Kidney capillary endothelial cell (primary cell): Measurements from ENCODE around the gene CRADD.
"Not testable (repeated sequence)": the region's sequence is repeated elsewhere in the genome, so short reads cannot be mapped to it uniquely, and the experiment has no call there.

ENCODE experiments used
- DNase-seq: peaks from one replicate; pipeline ENCODE4 v3.0.0-alpha.2; 2018; ENCODE audit warnings: low spot score

CRADD gene

GRCh38 chr12:93902192-93902591 lies 225.0 kb downstream of the CRADD start:
- no peak for DNase-seq

DNA sequence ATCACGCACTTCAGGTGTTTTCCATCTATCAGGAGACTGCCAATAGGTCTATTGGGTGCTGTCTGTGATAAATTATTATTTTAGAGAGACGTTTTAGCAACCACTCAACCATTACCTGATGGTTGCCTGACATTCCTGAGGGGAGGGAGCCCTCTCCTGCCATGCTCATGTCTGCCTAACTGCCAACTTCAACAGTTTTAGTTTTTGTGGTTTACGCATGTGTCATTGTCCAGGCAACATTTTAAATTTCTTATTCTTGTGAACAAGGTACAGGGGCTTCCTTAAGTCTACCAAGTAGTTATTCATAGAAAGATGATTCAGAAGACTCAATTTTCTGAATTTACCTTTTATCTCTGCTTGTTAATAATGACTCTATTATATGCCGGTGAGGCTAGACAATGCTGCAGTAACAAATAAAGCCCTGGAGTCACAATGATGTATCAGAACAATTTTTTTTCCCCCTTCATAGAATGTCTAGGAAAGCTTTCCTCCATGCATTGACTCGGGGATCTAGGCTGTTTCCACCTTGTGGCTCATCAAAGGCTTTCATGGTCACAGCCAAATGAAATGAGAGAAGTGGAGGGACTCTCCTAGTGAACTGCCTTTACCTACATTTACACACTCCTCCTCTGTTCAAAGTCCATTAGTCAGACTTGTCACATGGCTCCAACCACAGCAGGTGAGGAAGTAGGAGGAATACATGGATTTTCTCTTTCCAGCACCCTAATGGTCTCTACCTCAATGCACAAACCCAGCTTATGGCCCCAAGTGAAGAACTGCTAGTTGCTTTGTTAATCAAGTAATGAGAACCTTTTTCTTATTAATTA lies 225.8 kb downstream of the CRADD start:
- no peak for DNase-seq

DNA sequence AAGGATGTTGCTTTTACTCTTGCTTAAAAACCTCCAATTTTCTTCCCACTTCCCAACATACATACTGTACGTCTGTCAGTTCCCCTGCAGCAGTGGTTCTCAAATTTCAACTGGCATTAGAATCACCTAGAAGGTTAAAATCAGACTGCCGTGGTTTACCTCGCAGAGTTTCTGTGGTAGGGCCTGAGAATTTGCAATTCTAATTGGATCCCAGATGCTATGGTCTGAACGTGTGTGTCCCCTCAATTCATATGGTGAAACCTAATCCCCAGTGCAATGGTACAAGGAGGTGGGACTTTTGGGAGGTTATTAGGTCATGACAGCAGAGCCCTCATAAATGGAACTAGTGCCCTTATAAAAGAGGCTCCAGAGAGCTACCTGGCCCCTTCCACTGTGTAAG lies 226.9 kb downstream of the CRADD start:
- no peak for DNase-seq

DNA sequence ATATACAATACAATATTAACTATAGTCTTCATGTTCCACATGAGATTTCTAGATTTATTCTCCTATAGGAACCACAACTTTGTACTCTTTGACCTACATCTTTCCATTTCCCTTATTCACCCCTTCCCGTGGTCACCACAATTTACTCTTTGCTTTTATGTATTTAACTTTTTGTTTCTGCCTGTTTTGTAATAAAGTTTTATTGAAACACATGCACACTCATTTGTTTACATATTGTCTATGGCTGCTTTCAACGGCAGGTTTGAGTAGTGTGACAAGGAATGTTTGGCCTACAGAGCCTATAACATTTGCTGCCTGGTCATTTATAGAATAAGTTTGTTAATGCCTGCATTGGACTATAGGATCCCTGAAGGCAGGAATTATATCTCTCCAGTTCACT lies 231.1 kb downstream of the CRADD start:
- DNase-seq: no peak

- DNase-seq: no peak
Measured at GRCh38 chr12:93908846-93909567, 231.8 kb downstream of the CRADD start.

- no peak for DNase-seq
Measured at GRCh38 chr12:93911396-93911795, 234.2 kb downstream of the CRADD start.

- DNase-seq: no peak
Measured at GRCh38 chr12:93912086-93912733, 235.0 kb downstream of the CRADD start.

- DNase-seq: peak; percentile 27
Measured at GRCh38 chr12:93913845-93914244, 236.7 kb downstream of the CRADD start.

GRCh38 chr12:93914281-93914680 lies 237.1 kb downstream of the CRADD start:
- DNase-seq: no peak

DNA sequence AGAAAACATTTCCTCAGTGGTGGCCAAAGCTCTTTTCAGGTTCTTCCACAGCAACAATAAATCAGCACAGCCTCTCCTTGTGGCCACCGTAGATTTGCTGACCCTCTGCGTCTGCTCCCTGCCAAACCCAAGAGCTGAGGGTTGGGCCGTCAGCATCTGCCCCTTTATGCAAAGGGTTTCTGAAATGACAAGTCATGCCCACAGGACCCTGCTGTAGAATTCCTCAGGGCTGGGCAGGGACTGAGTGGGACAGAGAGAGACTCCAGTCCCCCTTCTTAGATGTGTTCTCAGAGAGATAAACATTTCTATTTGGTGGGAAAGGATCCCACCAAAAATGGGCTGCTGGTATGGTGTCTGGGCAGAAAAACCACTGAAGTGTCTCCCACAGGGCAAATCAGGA lies 238.2 kb downstream of the CRADD start:
- DNase-seq: no peak

DNA sequence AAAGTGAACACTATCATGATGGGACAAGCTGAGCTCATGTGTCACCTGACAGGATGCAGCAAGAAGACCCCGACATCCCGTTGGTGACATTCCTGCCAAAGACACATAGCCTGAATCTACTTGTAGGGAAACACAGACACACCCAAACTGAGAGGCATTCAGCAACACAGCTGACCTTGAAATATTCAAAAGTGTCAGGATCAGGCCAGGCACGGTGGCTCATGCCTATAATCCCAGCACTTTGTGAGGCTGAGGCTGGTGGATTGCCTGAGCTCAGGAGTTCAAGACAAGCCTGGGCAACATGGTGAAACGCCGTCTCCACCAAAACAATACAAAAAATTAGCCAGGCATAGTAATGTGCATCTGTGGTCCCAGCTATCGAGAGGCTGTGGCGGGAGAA lies 239.2 kb downstream of the CRADD start:
- peak; percentile 10 for DNase-seq

DNA sequence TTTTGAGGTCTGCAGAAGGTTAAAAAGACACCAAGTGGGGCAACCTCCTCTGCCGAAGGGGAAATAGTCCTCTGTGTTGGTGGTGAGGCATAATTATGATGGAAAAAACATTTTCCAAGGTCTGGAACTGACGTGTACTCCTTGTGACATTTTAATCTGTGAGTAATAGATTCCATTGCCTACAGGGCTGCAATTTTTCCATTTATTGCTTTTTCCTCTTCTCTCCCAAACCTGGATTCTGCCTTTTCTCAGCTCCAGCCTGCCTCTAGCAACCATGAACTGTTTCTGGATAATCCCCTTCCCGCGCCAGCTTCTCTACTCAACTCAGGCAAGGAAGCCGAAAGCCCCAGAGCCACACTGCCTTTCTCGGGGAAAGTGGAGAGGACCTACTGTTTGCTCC lies 241.1 kb downstream of the CRADD start:
- no peak for DNase-seq

DNA sequence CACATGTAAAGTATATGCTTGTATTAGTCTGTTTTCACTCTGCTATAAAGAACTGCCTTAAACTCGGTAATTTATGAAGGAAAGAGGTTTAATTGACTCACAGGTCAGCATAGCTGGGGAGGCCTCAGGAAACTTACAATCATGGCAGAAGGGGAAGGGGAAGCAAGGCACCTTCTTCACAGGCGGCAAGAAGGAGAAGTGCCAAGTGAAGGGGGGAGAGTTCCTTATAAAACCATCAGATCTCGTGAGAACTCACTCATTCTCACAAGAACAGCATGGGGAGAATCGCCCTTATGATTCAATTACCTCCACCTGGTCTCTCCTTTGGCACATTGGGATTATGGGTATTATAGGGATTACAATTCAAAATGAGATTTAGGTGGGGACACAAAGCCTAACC lies 241.7 kb downstream of the CRADD start:
- no peak for DNase-seq

DNA sequence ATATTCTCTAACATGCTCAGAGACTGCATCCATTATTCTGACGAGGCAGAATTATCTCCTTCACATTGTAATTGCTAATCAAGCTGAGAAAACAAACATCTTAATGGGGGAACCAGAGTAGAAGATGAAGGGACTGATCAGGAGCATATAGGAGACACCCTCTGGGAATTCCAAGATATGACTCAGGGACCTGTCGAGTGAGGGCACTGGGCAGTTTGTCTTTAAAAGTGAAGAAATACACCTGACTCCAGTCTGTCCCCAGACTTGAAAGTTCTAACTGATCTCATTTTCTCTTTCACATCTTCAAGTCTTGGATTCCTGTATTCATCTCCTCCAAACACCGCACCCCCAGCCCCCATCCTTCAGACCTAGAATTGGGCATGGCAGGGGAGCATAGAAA lies 244.3 kb downstream of the CRADD start:
- DNase-seq: no peak

DNA sequence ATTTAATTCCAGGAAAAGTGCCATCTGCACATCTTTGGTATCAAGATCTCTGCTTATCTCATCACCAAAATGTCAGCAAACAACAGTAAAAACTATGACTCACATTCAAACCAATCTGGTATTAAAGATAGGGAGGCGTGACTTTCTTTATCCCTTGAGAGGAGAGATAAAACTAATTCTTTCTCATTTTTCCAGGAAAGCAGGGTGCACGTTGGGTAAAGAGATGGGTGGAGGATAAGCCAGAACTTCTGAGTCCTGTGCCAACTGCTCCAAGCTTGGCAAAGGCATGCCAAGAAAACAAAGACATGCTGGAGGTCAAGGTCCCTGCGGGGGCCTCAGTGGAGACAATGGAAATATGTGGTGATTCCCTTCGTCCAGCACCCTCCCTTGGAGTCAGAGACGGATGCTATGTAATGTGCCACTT lies 245.4 kb downstream of the CRADD start:
- DNase-seq: no peak

GRCh38 chr12:93924367-93924766 lies 247.2 kb downstream of the CRADD start:
- DNase-seq: no peak

DNA sequence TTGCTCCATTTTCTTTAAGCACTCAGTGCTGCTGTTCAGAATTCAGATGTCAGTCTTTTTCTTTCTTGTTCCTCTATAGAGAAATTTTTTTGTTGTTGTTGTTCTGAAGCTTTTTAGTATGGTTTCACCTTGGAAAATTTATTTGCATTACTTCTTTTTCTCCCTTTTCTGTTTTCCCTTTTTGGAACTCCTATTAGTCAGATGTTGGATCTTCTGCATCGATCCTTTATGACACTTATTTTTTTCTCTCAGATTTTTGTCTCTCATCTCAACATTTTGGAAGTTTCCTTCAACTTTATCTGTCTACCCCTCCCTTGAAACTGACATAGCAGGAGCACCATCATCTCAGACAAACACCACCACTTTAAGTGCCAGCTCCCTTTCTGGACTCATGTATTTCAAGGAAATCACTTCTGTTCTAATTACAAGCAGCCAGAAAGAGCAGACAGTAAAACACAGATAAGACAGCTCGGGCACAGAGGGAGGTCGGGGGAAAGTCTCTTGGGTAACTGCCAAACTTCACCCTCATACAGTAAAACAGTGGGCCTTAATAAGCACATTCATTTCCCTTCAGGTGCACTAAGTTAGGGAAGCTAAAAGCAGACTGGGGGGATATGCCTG lies 248.5 kb downstream of the CRADD start:
- no peak for DNase-seq

DNA sequence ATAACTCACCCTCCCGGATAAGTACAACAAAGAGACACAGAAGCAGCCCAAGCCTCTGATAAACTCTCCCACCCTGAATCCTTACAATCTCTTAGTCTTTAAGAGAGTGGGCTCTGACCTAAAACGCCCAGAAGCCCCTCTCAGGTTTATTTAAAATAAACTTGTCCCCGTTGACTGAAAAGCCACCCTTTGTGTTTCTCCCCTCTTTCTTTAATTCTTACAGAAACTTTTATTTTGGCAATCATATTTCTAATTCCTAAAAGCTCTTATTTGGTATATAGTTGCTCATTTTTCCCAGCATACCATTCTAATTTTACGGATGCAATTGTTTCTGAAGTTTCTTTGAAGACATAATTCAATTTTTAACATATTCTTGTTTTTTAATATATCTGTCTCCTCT lies 249.1 kb downstream of the CRADD start:
- DNase-seq: no peak

- not testable (repeated sequence) for DNase-seq
Measured at GRCh38 chr12:93929081-93929480, 251.9 kb downstream of the CRADD start.

- no peak for DNase-seq
Measured at GRCh38 chr12:93937812-93938211, 260.6 kb downstream of the CRADD start.

- no peak for DNase-seq
Measured at GRCh38 chr12:93938317-93938716, 261.1 kb downstream of the CRADD start.

DNA sequence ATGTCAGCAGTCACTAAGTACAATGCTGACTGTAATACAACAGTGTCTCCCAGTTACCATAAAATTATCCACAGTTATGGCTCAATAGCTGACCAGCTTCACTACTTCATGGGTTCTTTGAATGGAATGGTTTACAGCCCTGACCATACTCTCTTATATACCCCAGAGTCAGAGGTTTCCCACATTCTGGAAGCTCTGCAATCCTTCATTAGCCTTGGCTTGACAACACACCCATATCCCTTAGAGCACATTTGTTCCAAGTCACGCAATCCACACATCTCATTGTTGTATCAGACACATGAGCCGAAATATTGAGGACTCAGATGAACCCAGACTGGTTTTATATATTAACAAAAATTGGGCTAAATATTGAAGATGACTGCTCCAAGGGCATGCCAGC lies 261.8 kb downstream of the CRADD start:
- DNase-seq: no peak
